PC-9 (cell line): ENCODE results near the gene PDE4B. TPM values are rescaled to one million over a fixed set of nuclear protein-coding genes. Genes with fewer than 3 reads are reported as not detected.
"Not testable (repeated sequence)": the region's sequence is repeated elsewhere in the genome, so short reads cannot be mapped to it uniquely, and the experiment has no call there.

Experiments
- BruUV-seq: library from RNA; stranded (reverse); fragments of 400-500 nt; replicated peaks from 2 replicates; lab custom pipeline; 2021; lab: Mats Ljungman, UMichigan
- CTCF ChIA-PET: fragments of 300-600 bp; sonication (Branson Sonifier 250); formaldehyde crosslinking; loops from one replicate; lab custom pipeline; 2022; ENCODE audit warnings: antibody characterized with exemption; lab: Charles Lee
- POLR2A ChIA-PET: fragments of 300-600 bp; sonication (Branson Sonifier 250); formaldehyde crosslinking; loops from one replicate; lab custom pipeline; 2022; ENCODE audit warnings: antibody characterized with exemption; ENCODE audit not compliant: unreplicated experiment; lab: Charles Lee
- DNase-seq, 2 experiments: peaks; one replicate each; pipeline versions ENCODE4 v3.0.0 to v3.0.0-alpha.2; 2015 to 2022; ENCODE audit warnings: mixed read lengths in 1 of 2
- H2AFZ ChIP-seq: fragments of 200-600 bp; sonication (generic); 2 replicates; pipeline ENCODE4 v1.8.1; 2017; ENCODE audit warnings: antibody characterized with exemption
- H3F3A ChIP-seq: fragments of 200-600 bp; sonication (generic); 2 replicates; pipeline ENCODE4 v1.8.1; 2017; ENCODE audit warnings: antibody characterized with exemption, mild to moderate bottlenecking, low read depth; ENCODE audit not compliant: insufficient read depth
- H3K27ac ChIP-seq: fragments of 200-600 bp; sonication (generic); 2 replicates; pipeline ENCODE4 v1.6.1; 2016; ENCODE audit warnings: mixed run types
- H3K27me3 ChIP-seq: fragments of 200-600 bp; sonication (generic); 2 replicates; pipeline ENCODE4 v1.6.1; 2016; ENCODE audit warnings: low read depth, mixed run types; ENCODE audit not compliant: insufficient read depth
- H3K36me3 ChIP-seq: fragments of 200-600 bp; sonication (generic); 2 replicates; pipeline ENCODE4 v1.6.1; 2016; ENCODE audit warnings: low read depth, mixed run types
- H3K4me1 ChIP-seq: fragments of 200-600 bp; sonication (generic); replicated peaks from 2 replicates; pipeline ENCODE4 v1.6.1; 2016; ENCODE audit warnings: mixed run types; ENCODE audit not compliant: insufficient read depth
- H3K4me2 ChIP-seq: fragments of 200-600 bp; sonication (generic); 2 replicates; pipeline ENCODE4 v1.6.1; 2017; ENCODE audit warnings: mixed run types
- H3K4me3 ChIP-seq: fragments of 200-600 bp; sonication (generic); 2 replicates; pipeline ENCODE4 v1.6.1; 2016; ENCODE audit warnings: mixed run types
- H3K79me2 ChIP-seq: fragments of 200-600 bp; sonication (generic); 2 replicates; pipeline ENCODE4 v1.6.1; 2017; ENCODE audit warnings: low read depth, mixed run types
- H3K9me2 ChIP-seq: fragments of 200-600 bp; sonication (generic); 2 replicates; pipeline ENCODE4 v1.8.1; 2017; ENCODE audit warnings: mild to moderate bottlenecking; ENCODE audit not compliant: insufficient read depth
- H3K9me3 ChIP-seq: fragments of 200-600 bp; sonication (generic); 2 replicates; pipeline ENCODE4 v1.8.1; 2016; ENCODE audit warnings: low read depth; ENCODE audit not compliant: insufficient read depth
- H4K20me1 ChIP-seq: fragments of 200-600 bp; sonication (generic); 2 replicates; pipeline ENCODE4 v1.8.1; 2017; ENCODE audit not compliant: insufficient read depth
- EZH2 ChIP-seq: fragments of 200-600 bp; sonication (generic); IDR thresholded peaks from 2 replicates; pipeline ENCODE4 v1.8.0; 2017; ENCODE audit warnings: antibody characterized with exemption, low read depth
- intact Hi-C: fragments of 100-400 bp; cut with micrococcal nuclease; formaldehyde crosslinking; loops from one replicate; pipeline ENCODE4 v1.10.0; 2022; ENCODE audit not compliant: unreplicated experiment
- total RNA-seq: library from RNA; stranded (reverse); gene quantifications from 2 replicates; pipeline ENCODE4 v1.2.3, GENCODE V29; 2021
- TF ChIP-seq, protein P1 (sequence below): fragments of 200-600 bp; sonication (generic); conservative IDR thresholded peaks from 2 replicates; pipeline ENCODE4 v1.6.1; 2017; ENCODE audit warnings: mixed run types, antibody characterized with exemption, mild to moderate bottlenecking, moderate library complexity

The PDE4B gene
- total RNA-seq, 1 experiment from 2014 or later: 1.3 TPM

DNA sequence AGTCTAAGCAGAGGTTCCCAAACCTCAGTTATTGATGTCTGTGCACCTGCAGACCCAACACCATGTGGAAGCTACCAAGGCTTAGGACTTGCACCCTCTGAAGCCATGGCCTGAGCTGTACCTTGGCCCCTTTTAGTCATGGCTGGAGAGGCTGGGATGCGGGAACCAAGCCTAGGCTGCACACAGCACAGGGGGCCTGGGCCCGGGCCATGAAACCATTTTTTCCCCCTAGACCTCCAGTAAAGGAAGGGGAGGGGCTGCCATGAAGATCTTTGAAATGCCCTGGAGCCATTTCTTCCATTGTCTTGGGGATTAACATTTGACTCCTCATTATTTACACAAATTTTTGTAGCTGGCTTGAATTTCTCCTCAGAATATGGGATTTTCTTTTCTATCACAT lies 265.9 kb downstream of the PDE4B start:
- Histone ChIP-seq H3K79me2 (no peaks in the 10 kb centered on the region), H3K9me3 (no peaks in the 10 kb centered on the region), H3K27me3 (no peaks in the 10 kb centered on the region), H3K4me3 (no peak overlapping the region), H3F3A (no peaks in the 10 kb centered on the region), H3K36me3 (no peaks in the 10 kb centered on the region), H3K4me1 (no peaks in the 10 kb centered on the region), H2AFZ (no peak overlapping the region), H4K20me1 (no peaks in the 10 kb centered on the region), H3K27ac (no peak overlapping the region), H3K4me2 (no peak overlapping the region), H3K9me2 (no peaks in the 10 kb centered on the region)
- BruUV-seq: no TSS peak
- DNase-seq: no peak
- intact Hi-C loops: no loop called here
- ChIA-PET CTCF (no interaction called here), POLR2A (no interaction called here)
- TF ChIP-seq, protein P1, sequence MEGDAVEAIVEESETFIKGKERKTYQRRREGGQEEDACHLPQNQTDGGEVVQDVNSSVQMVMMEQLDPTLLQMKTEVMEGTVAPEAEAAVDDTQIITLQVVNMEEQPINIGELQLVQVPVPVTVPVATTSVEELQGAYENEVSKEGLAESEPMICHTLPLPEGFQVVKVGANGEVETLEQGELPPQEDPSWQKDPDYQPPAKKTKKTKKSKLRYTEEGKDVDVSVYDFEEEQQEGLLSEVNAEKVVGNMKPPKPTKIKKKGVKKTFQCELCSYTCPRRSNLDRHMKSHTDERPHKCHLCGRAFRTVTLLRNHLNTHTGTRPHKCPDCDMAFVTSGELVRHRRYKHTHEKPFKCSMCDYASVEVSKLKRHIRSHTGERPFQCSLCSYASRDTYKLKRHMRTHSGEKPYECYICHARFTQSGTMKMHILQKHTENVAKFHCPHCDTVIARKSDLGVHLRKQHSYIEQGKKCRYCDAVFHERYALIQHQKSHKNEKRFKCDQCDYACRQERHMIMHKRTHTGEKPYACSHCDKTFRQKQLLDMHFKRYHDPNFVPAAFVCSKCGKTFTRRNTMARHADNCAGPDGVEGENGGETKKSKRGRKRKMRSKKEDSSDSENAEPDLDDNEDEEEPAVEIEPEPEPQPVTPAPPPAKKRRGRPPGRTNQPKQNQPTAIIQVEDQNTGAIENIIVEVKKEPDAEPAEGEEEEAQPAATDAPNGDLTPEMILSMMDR: no peak
- no peak for TF ChIP-seq EZH2

- H3K4me2 ChIP-seq, POLR2A ChIA-PET, DNase-seq, H3K36me3 ChIP-seq, CTCF ChIA-PET, H3K27ac ChIP-seq, H3K4me3 ChIP-seq, H3K9me2 ChIP-seq, BruUV-seq, H3F3A ChIP-seq, H3K4me1 ChIP-seq, H4K20me1 ChIP-seq, H2AFZ ChIP-seq, H3K27me3 ChIP-seq, intact Hi-C loops, H3K79me2 ChIP-seq, H3K9me3 ChIP-seq: not testable (repeated sequence)
Observed at GRCh38 chr1:66067219-66067618, 274.5 kb downstream of the PDE4B start.

- CTCF ChIA-PET: no interaction called here
- no peak overlapping the region for H3K27ac ChIP-seq
- POLR2A ChIA-PET: no interaction called here
- H3K4me3 ChIP-seq: no peak overlapping the region
- no peaks in the 10 kb centered on the region for H3K79me2 ChIP-seq
- no TSS peak for BruUV-seq
- H3K9me3 ChIP-seq: no peaks in the 10 kb centered on the region
- H3K9me2 ChIP-seq: no peaks in the 10 kb centered on the region
- intact Hi-C loops: no loop called here
- no peak overlapping the region for H3K4me2 ChIP-seq
- TF ChIP-seq, protein P1: no peak
- TF ChIP-seq EZH2: no peak
- H3K36me3 ChIP-seq: no peaks in the 10 kb centered on the region
- no peaks in the 10 kb centered on the region; the same call in 1 of the 2 replicates for H4K20me1 ChIP-seq
- no peaks in the 10 kb centered on the region for H3K4me1 ChIP-seq
- no peak for DNase-seq
- H3F3A ChIP-seq: no peaks in the 10 kb centered on the region
- H3K27me3 ChIP-seq: no peaks in the 10 kb centered on the region
- no peak overlapping the region for H2AFZ ChIP-seq
Observed at GRCh38 chr1:66069976-66070876, 277.5 kb downstream of the PDE4B start.
